CD4-positive, alpha-beta T cell treated with Interleukin-6 at 100 ng/mL for 8 hours (primary cell): ENCODE results near the gene INPP5K.
A peak's percentile ranks its signal among the peaks of the same experiment; 100 is the strongest.
"Not testable (repeated sequence)": the region's sequence is repeated elsewhere in the genome, so short reads cannot be mapped to it uniquely, and the experiment has no call there.

Source experiments
- DNase-seq: peaks from one replicate; pipeline ENCODE4 v3.0.0-alpha.2; 2020; ENCODE audit warnings: mixed read lengths, low spot score

The INPP5K gene

DNA sequence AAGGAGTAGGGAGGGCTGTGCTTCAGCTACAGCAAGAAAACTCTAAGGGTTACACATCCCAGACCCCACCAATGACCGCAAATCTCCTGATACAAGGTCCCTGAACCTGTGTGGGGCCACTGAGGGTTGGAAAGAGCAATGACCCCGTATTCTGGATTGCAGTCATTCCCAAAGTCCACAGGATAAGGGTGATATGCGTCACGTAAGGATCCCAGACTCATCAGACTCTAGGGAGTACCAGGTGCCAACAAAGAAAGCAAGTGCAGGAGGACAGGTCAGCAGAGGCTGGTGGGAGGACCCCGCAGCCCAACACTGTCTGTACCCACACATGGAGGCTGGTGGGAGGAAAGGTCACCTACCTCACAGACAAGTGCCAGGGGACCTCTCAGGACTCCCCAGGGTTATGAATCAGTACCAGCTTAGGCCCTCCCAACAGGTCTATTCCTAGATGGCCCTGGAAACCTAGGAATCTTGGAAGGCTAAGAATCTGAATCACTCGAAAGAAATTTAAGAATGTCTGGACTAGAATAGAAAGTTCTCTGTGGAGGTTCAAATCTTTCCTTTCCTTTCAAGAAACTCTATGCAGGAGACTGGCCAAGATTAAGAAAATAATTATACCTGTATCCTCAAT is 30.0 kb upstream of the INPP5K start:
- no peak for DNase-seq

DNA sequence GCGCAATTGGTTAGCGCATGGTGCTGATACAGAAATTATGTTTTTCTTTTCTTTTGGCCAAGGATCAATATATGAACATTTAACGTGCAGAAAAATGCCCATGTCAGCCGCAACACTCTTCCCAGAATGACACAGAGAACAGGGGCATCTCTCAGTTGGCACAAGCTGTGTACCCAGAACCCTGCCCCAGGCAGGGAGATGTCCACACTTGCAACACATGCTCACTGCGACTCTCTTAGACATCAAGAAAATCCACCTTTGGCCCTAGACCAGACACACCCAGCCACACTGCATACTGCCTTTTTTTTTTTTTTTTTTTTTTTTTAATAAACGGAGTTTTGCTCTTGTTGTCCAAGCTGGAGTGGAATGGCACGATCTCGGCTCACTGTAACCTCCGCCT is 29.2 kb upstream of the INPP5K start:
- no peak for DNase-seq

DNA sequence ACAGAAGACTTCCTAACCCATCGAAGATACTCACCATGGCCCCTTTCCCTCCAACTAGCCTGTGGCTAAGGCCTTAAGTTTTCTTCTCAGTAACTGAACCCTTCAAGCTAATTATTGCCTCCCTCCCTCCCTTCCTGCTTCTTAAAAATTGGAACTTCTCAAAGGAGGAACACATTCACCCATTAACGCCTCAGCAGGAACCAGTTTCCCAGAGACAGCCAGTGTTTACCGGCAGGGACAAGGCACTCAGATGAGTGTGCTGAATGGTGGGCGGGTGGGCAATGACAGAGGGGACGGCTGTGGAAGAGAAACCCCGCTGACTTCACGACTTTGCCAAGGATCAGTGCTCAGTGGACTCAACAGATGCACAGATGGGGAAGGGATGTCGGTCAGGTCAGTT is 25.9 kb upstream of the INPP5K start:
- DNase-seq: no peak

DNA sequence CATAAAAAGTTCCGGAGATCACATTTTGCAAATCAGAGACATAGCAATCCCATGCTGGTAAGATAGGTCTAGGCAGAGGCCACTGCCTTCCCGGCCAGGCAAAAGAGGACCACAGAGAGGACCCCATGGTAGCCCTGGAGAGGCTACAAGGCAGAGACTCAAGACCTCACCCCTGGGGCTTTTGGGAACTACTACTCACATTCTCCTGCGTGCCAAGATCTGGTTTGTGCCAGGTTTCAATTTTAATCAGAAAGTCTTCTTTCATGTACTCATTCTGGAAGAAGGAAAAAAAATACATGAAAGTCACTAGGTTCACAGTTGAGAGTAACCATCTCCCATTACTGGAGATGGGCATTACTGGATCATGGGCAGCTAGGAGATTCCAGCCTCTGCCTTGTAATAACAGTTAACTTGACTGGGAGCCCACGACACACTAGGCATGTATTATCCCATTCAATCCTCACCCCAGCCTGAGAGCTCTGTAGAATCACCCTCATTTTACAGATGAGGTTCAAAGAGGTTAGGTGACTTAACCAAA is 25.0 kb upstream of the INPP5K start:
- no peak for DNase-seq

DNA sequence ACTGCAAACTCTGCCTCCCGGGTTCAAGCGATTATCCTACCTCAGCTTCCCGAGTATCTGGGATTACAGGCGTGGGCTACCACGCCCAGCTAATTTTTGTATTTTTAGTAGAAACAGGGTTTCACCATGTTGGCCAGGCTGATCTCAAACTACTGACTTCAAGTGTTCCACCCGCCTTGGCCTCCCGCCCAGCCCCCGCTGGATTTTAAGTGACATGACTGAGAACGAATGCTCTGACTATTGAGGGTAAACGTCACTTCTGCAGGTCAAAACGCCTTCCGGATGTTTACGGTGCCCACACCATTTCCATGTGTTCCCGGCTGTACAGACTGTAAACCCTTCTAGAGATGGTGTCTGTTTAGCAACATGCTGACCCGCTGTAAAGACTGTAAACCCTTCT is 23.4 kb upstream of the INPP5K start:
- DNase-seq: no peak

DNA sequence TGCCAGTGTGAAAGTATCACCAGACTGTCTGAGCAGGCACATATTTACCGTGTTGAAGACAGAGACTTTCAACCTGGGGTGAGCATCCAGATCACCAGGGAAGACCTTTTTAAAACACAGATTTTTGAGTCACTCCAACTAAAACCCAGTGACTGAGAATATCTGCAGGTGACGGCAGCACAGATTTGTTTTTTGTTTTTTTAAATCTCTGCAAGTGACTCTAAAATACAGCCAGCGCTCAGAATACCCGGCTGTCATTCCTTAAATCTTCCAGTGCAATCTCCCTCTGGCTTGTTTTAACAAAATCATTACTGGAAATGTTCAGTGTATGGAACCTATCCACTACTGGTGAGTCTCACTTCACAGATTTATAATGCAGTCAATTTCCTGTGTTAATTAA is 19.3 kb upstream of the INPP5K start:
- no peak for DNase-seq

DNA sequence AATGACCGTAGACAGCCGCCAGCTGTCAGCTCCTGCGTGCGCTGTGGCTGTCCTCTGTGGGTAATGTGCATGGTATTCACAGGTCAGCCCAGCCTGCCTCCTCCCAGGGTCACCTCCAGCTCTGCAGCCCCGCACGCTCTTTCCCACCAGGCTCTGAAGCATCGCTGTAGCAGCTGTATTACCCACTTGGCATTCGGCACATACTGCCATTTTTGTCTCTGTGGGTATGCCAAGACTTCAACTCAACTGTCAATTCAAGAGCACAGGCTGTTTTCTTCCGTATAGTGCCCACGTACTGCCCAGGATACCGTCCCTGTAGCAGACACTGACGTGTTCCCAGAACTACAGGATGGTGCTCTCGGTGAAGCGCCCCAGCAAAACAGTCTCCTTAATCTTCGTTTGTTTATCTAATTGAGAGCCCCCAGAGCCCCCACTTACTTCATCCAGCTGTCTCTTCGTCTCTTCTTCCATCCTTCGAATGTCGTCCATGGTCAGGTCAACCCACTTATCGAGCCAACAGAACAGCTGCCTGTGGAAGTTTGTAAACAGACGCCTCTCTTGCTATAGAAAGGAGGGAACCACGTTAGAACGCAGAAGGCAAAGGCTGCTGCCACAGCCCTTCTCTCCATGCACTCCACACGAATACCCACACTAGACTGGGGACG is 17.4 kb upstream of the INPP5K start:
- no peak for DNase-seq

DNA sequence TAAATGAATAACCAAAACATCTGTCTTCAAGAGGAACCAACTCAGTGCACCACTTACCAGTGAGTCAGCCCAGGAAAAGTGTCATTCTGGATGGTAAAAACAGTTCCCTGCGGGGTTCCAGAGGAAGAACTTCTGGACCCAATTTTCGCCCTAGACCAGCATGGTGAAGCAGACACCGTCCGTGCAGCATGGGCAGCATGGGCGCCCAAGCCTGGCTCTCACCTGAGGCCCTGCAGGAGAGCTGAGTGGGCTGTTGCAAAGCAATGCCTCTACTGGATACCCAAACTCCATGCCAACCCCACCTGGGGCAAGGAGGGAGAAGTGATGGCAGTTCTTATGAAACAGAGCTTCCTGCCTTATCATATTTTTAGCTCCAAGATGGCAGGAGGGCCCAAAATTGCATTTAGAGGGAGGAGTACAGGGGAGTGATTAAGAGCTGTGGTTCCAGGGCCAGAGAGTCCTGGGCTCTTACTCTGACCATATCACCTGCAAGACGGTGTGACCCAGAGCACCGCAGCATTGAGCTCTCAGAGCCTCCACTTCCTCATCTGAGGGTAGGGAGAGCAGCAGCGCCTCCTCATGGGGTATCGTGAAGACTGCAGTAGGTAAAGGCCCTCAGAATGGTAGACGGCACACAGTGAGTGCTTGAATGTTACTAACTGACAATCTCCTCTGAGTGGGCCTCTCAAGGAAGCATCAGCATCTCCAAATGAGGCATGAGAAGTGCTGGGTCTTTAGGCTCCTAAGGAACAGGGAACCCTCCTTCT is 16.6 kb upstream of the INPP5K start:
- DNase-seq: peak; percentile 36

DNA sequence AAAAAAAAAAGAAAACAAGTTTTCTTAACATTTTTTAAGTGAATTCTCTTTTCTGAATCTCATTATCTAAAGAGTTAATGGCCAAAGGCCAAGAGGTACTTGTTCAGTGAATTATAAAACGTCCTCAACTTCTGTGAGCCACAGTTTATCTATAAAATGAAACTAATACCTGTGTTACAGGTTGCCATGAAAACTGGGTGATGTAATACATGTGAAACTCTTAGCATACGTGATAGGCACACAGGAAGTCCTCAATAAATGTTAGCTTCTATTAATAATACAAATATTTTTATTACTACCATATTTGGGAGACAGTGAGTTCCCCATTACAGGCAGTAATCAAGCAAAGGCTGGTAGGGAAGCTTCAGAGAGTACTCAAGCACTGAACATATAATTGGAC is 13.5 kb upstream of the INPP5K start:
- DNase-seq: no peak

DNA sequence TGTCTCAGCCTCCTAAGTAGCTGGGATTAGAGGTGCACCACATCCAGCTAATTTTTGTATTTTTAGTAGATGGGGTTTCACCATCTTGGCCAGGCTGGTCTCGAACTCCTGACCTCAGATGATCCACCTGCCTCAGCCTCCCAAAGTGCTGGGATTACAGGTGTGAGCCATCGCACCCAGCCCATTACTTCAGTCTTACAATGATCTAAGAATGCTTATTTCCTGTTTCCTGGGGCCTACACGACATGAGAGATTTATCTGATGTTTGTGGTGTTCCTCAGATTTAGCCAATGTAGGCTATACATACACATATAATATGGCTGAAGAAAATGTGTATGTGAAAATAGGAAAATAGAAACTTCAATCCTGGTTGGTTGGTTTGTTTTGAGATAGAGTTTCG is 10.5 kb upstream of the INPP5K start:
- peak; percentile 13 for DNase-seq

DNA sequence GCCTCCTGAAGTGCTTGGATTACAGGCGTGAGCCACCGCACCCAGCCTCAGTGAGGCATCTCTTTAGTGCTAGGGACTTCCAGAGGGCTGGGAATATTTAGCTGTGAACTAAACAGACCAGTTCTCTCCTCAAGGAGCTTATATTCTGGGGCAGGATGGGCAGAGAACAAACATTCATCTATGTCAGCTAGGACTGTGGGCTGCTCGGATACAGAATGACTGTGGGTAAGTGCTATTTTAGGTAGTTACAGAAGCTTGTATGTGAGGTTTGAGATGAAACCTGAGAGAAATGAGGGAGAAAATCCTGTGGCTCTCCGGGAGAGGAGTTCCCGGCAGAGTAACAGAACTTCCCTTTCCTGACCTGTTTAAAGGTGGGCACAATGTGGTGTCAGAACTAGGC is 6.2 kb upstream of the INPP5K start:
- DNase-seq: no peak

DNA sequence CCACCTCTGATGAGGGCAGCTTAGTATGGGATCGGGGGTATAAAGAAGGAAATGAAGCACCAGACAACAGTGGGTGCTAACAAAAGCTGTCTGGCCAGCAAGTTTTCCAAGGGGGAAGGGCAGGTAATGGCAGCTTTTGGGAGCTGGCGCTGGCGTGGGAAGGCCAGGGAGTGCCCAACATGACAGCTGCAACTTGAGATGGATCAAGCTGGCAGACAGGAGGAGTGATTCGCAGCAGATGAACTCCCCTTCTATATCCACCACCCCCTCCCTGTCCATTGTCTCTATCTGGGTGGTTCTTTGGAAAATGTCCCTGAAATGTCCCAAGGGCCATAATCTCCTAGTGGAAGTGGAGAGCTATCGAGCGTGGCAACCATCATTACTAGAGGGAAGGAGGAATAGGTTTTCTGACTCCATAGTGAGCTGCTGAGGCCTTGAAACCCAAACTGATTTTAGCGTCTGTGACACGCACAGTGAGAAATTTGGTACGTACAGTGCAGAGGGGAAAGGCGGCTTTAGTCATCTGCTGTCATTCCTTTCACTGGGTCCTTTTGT is 4.8 kb upstream of the INPP5K start:
- DNase-seq: no peak

DNA sequence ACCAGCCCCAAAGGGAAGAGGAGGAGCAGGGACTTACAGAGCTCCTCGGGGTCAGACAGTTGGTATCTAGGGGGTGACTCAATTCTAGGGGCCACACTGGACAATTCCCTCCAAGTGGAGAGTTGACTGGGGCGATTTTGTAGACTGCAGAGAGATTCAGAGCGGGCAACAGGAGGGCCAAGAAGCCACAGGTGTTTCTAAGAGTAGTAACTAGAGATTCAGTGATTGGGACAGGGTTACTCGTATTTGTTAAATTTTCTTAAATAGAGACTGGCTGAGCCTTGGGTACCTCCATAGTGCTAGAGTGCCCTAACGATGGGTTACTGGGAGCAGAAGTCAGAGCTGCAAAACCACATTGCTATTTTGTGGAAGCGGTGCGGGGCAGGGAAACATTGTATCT is 3.3 kb upstream of the INPP5K start:
- no peak for DNase-seq

DNA sequence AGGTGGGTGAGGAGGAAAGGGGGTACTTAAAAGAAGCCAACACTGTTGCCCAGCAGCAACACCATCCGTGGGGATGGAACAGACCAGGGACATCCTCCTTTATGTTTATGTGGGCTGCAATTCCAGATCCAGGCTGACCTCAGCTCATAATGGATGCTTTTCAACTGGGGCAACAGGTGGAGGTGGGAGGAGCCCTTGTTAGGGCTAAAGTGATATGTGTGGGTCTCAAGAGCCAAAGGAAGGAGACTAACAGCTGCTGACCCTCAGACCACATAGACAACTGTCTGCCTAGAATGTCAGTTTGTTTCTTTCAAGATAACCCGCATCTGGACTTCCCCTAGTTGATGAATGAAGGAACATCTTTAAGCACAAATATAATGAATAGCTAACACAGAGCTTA is 2.0 kb upstream of the INPP5K start:
- no peak for DNase-seq

DNA sequence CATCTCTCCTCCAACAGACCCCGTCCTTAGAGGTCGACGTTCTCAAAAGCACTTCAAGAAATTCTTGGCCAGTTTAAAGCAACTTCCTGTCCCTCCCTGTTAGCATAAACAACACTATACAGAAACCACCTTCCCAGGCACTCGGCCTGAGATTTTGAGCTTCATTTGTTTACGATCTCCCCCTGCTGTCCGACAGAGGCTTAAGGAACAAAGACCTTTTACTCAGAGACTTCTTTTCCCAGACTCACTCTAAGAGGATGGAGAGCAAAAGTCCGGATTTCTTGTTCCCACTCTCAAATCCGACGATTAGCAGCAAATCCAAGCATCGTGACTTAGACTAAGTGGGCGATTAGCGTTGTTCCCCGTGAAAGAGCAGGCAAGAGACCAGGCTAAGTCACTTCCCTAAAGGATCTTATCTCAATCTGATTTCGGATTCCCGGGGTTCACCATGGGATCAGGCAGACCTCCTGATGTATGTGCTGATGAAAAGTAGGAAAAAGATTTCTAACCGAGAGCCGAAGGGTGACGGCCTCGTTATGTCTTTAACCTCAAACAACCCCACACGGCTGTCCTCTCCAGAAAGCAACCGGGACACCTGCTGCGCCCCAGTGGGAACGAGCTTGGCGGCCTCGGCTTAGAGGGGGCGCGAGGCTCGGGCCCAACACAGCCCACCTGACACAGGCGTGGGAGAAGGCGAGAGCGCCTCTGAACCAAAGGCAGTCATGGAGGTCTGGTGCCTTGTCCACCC is 598 bp downstream of the INPP5K start:
- peak; percentile 68 for DNase-seq

DNA sequence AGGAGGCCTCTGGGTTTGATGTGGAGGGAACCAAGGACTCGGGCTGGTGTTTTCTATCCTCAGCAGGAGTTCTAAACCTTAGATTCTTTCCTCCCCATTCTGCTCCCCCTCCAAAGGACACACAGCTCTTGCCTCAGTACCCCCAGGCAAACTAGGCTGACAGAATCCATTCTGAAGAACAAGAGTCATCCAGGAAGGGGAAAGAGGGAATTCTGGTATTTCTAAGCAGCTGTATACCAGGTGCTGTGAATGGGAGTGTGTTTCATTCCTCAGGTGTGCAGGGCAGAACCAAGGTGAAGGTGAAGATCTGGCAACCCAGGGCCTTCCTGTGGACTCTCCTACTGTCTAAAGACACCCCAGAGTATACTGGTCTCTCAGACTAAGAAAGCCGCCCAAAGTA is 4.1 kb downstream of the INPP5K start:
- no peak for DNase-seq

DNA sequence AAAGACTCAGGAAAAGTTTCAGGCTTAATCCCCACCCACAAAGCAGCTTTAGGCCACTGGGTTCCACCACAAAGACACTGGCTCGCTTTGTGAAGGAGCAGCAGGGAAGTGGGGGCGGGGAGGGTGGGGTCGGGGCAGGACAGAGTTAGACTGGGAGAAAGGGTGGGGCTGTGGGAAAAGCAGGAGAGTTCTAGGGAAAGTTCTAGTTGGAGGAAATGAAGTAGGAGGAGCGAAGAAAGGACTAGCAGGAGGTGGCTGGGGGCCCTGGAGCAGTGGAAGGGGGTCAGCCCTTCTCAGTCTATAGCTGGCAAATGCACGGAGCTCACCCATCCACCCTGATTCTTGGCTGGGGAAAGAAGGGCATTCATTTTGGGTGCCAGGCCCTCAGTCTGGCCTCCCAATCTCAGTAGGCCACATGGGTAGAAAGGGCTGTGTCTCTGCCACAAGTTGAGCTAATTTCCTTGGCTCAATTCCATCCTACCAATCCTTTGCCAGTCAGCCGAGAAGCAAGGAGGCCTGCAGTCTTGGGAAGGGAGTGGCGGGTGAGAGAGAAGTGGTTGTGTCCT is 4.6 kb downstream of the INPP5K start:
- DNase-seq: no peak

DNA sequence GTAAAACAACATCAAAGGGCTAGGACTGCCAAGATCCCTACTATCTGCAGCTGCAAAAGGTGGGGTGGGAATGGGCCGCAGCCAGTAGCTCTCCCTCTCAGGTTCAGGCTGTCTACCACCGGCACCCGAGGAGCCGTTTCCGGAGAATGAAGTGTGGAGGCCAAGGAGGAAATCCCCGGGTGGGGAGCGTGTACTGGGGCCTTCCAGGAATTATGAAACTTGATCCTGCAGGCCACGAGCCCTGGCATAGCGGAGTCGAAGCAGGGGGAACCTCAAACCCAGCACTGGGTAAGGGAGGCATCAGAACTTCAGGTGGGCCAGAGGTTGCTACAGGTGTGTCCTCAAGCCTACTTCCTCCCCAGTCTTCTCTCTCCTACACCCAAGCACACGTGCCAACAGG is 5.1 kb downstream of the INPP5K start:
- DNase-seq: no peak

DNA sequence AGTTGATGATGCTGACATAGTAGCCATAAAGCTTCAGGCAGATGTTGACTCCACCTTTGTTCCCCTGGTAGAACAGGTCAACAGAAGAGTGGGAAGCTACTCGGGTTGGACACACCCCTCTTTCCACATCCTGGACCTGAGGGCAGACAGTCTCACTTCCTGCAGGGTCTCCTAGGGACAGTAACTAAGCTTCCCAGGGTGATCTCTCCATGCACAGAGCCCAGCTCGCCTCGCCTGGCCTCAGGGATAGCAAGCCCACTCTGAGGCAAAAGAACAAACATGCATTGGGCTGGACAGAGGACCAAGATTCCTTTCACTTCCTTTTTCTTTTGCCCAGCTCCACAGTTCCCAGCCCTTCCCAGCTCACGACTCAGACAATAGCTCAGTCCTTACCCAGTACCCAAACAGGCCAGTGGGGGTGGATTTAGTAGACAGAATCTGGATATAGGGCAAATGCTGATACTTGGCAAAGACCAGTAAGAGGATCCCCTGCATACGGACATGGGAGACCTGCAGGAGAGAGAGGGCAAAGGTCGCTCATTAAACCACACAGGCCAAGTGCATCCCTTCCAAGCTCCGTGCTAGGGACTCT is 7.0 kb downstream of the INPP5K start:
- DNase-seq: no peak

DNA sequence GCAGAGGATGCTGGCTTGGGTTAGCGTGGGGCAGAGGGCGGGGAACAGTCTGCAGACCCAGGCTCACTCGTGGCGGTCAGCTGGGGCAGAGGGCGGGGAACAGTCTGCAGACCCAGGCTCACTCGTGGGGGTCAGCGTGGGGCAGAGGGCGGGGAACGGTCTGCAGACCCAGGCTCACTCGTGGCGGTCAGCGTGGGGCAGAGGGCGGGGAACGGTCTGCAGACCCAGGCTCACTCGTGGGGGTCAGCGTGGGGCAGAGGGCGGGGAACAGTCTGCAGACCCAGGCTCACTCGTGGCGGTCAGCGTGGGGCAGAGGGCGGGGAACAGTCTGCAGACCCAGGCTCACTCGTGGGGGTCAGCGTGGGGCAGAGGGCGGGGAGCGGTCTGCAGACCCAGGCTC is 7.7 kb downstream of the INPP5K start:
- not testable (repeated sequence) for DNase-seq

DNA sequence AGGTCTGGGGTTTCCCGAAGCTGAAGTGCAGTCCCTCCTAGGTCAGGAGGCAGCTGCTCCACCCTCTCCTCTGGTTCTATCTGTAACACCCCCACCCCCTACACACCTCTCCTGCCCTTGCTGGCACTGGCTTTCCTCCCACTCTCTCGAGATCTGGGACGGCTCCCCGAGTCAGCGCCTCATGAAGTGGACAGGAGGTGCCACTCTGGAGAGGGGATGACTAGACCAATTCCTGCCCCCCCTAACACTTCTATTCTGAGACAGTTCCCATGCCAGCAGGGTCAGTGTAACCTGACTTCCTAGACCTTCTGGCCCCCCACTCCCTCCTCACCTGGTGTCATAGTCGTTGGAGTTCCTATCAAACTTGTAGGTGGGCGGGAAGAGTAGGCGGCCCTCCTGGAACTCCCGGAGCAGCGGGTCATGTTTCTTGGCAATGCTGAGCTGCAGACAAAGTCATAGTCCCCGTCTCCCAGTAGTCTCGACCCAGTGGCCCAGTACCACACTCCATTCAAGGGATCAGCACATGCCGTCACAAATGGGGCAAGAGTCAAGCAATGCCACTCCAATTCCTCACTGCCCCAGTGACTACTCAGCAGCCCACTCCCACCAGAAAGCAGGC is 9.7 kb downstream of the INPP5K start:
- no peak for DNase-seq
